HG02759 (cell line): ENCODE measurements around the gene OSTM1.
"Not testable (repeated sequence)": the region's sequence is repeated elsewhere in the genome, so short reads cannot be mapped to it uniquely, and the experiment has no call there.

Experiments
- ATAC-seq: cut with Tn5 transposase; IDR thresholded peaks from one replicate; pipeline ENCODE4 v1.9.1; 2021; ENCODE audit warnings: mild to moderate bottlenecking, moderate library complexity; ENCODE audit not compliant: unreplicated experiment

Gene OSTM1

DNA sequence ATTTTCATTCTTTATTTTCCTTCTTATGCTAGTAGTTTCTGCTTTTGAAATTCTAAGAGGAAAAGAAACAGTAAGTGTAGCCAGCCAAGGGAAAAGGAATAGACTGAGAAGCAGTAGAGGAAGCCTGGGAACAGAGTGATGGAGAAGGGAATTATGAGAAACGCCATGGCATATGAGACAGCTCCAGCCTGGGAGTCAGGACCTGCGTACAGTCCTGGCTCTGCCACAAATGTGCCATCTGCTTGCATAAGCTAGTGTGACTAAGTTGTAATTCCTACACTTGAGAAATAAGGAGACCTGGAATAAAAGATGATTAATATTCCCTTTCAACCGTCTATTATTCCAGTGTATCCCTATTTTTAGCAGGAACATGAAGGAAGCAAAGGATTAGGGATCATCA lies 47.5 kb downstream of the OSTM1 start:
- ATAC-seq: no peak

- ATAC-seq: no peak
These were observed 50.0 kb downstream of the OSTM1 start for GRCh38 chr6:108024427-108025073.

GRCh38 chr6:108020472-108021116 lies 53.9 kb downstream of the OSTM1 start:
- ATAC-seq: no peak

- not testable (repeated sequence) for ATAC-seq
These were observed 58.3 kb downstream of the OSTM1 start for GRCh38 chr6:108016283-108016682.

- no peak for ATAC-seq
These were observed 60.6 kb downstream of the OSTM1 start for GRCh38 chr6:108013787-108014439.

- ATAC-seq: no peak
These were observed 64.6 kb downstream of the OSTM1 start for GRCh38 chr6:108009894-108010293.

- not testable (repeated sequence) for ATAC-seq
These were observed 65.3 kb downstream of the OSTM1 start for GRCh38 chr6:108009258-108009657.

DNA sequence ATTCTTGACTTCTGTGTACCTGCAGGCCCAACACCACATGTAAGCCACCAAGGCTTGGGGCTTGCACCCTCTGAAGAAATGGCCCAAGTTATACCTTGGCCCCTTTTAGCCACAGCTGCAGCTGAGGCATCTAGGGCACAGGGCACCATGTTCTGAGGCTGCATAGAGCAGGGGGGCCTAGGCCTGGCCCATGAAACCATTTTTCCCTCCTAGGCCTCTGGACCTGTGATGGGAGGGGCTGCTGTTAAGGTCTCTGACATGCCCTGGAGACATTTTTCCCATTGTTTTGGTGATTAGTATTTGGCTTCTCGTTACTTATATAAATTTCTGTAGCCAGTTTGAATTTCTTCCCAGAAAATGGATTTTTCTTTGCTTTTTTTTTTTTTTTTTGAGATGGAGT lies 66.2 kb downstream of the OSTM1 start:
- no peak for ATAC-seq

DNA sequence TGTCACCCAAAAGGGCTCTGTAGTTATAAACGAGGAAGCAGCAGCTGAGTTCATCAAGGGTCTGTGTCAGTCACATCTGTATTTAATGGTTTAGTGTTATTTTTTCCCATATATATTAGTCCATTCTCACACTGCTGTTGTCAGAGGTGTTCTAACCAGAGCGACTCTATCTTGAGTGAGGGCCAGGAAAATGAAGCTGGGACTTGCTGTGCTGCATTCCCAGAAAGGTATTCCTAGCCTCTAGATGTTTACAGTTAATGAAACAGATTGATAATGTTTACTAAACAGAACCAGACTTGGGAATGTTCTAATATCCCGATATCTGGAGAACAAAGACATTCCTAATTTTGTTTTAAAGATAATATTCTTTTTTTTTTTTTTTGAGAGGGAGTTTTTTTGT lies 68.6 kb downstream of the OSTM1 start:
- no peak for ATAC-seq

DNA sequence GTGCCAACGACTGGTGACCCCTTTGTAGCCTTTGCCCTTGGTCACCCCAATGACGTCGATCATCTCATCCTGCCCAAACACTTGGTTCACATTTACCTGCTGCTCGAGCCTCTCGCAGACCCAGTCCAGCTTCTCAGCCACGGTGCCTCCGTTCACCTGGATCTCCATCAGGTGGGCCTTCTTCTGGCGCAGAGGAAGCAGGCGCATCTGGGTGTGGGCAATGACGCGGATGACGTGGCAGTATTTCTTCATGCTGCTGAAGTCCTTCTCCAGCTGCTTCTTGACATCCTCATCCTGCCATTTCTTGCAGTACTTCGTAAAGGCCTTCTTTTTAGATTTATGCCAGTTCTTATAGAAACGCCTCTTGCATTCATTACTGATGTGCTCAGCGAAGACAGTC lies 69.7 kb downstream of the OSTM1 start:
- ATAC-seq: no peak

DNA sequence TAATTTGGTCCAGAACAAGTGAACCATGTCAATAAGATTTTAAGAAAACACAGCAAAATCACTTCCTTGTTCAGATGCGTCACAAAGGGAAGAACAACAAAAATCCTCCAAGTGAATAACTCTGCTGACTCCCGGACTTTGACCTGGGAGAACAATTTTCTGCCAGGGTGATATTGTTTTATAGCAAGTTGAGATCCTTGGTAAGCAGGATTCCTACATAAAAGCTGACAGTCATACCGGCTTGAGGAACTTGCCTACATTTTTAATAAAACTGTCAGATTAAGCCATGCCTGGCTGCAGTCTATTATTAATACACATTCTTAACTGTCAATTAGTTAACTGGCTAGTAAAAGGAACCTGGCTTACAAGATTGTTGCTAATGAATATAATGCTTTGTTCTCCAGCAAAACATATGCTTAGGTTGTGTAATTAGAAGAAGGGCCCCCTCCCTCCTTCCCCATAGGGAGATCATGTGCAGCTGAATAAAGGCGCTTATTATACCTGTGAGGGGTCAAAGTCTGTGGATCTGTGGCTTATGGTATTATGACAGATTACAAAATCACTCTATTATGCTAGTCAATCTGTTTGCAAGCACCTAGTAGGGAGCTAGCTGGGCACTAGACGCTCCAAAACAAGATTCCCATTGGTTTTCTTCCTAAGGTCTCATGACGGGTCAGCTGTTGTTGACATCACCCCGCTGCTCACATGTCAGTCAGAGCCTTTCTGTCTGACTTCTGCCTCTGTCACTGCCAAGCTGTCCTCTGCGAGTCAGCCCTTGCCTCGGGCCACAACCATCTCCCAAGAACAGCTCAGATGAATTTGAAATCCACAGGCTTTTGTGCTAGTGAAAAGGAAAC lies 71.9 kb downstream of the OSTM1 start:
- no peak for ATAC-seq

- no peak for ATAC-seq
These were observed 72.8 kb downstream of the OSTM1 start for GRCh38 chr6:108001696-108002231.

DNA sequence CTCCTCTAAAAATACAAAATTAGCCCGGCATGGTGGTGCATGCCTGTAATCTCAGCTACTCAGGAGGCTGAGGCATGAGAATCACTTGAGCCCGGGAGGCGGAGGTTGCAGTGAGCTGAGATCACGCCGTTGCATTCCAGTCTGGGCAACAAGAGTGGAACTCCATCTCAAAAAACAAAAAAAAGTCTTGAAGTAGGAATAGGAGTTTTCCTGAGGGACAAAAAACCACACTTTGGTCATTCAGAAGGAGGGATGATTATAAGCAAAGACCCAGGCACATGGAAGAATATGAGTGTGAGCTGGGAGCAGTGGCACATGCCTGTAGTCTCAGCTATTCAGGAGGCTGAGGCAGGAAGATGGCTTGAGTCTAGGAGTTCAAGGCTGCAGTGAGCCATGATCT lies 74.3 kb downstream of the OSTM1 start:
- not testable (repeated sequence) for ATAC-seq

DNA sequence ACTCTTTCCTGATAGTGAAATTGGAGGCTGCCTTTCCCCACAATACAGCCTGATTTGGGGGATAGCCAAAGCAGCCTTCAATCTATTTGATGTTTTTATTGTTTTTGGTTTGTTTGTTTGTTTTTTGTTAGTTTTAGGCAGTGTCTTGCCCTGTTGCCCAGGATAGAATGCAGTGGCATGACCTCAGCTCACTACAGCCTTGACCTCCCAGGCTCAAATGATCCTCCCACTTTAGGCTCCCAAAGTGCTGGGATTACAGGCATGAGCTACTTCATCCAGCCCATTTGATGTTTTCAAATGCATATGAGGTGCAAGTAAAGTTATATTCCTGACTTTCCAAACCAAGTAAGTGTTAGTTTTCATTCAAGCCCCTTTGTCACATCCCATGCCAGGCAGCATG lies 75.2 kb downstream of the OSTM1 start:
- no peak for ATAC-seq

DNA sequence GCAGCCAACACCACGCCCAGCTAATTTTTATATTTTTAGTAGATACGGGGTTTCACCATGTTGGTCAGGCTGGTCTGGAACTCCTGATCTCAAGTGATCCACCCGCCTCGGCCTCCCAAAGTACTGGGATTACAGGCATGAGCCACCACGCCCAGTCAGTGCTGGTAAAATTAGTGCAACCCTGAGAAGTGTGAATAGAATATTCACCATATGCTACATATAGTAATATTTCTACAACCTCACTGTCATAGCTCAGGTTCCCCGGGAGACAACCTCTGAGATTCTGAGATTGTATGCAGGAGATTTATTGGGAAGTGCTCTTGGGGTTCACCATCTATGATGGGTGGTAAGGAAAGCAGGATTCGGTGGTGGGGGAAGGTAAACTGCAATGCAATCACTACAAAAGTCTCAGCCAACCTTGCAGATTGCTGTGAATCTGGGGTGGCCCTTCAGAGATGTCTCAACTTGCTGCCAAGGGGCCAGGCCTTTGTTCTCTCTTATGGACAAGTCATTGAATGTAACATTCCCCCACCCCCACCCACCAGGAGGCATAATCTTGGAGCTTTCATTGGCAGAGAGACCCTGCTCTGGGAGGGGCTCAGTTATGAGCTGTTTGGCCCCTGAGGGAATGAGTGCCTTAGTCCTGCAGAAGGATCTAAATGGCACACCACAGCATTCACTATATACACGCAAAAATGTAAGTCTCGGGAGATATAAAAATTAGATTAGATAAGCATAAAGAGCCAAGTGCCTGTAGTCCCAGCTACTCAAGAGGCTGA lies 82.6 kb downstream of the OSTM1 start:
- no peak for ATAC-seq
